RPMI8226 (cell line): ENCODE results near the gene FOXP2.
A peak's percentile ranks its signal among the peaks of the same experiment; 100 is the strongest.
"Not testable (repeated sequence)": the region's sequence is repeated elsewhere in the genome, so short reads cannot be mapped to it uniquely, and the experiment has no call there.

ENCODE experiments used
- DNase-seq: peaks from one replicate; pipeline ENCODE4 v3.0.0-alpha.2; 2015

FOXP2 gene

GRCh38 chr7:114422507-114423501, 8.2 kb downstream of the FOXP2 start:
- DNase-seq, result peak; percentile 10

- DNase-seq, result no peak
Measured at GRCh38 chr7:114426382-114426781, 11.8 kb downstream of the FOXP2 start.

- DNase-seq, result peak; percentile 37
Measured at GRCh38 chr7:114426824-114427223, 12.2 kb downstream of the FOXP2 start.

GRCh38 chr7:114428211-114428610, 13.6 kb downstream of the FOXP2 start:
- DNase-seq, result no peak

GRCh38 chr7:114431189-114431588, 16.6 kb downstream of the FOXP2 start:
- DNase-seq, result no peak

GRCh38 chr7:114432061-114432460, 17.4 kb downstream of the FOXP2 start:
- no peak for DNase-seq

- DNase-seq, result no peak
Measured at GRCh38 chr7:114432703-114433102, 18.1 kb downstream of the FOXP2 start.

- DNase-seq, result peak; percentile 32
Measured at GRCh38 chr7:114439581-114439980, 25.0 kb downstream of the FOXP2 start.

GRCh38 chr7:114440927-114441326, 26.3 kb downstream of the FOXP2 start:
- not testable (repeated sequence) for DNase-seq

- no peak for DNase-seq
Measured at GRCh38 chr7:114444196-114444595, 29.6 kb downstream of the FOXP2 start.

GRCh38 chr7:114450431-114450830, 35.8 kb downstream of the FOXP2 start:
- no peak for DNase-seq

- no peak for DNase-seq
Measured at GRCh38 chr7:114459574-114459973, 45.0 kb downstream of the FOXP2 start.

GRCh38 chr7:114460021-114460420, 45.4 kb downstream of the FOXP2 start:
- DNase-seq, result no peak

GRCh38 chr7:114466917-114467316, 52.3 kb downstream of the FOXP2 start:
- DNase-seq, result no peak

- no peak for DNase-seq
Measured at GRCh38 chr7:114468844-114469243, 54.2 kb downstream of the FOXP2 start.

GRCh38 chr7:114472896-114473512, 58.4 kb downstream of the FOXP2 start:
- DNase-seq, result no peak

GRCh38 chr7:114478384-114478783, 63.8 kb downstream of the FOXP2 start:
- DNase-seq, result no peak

- no peak for DNase-seq
Measured at GRCh38 chr7:114481999-114482398, 67.4 kb downstream of the FOXP2 start.

GRCh38 chr7:114484226-114484625, 69.6 kb downstream of the FOXP2 start:
- no peak for DNase-seq

GRCh38 chr7:114487174-114487573, 72.6 kb downstream of the FOXP2 start:
- no peak for DNase-seq

- no peak for DNase-seq
Measured at GRCh38 chr7:114488696-114489095, 74.1 kb downstream of the FOXP2 start.

GRCh38 chr7:114497491-114497890, 82.9 kb downstream of the FOXP2 start:
- not testable (repeated sequence) for DNase-seq

GRCh38 chr7:114502454-114503254, 88.0 kb downstream of the FOXP2 start:
- no peak for DNase-seq
